WTC11 (cell line): ENCODE data around the gene RAMP1.

Source experiments
- CREM ChIP-seq: sonication (generic); formaldehyde crosslinking; IDR thresholded peaks from 2 replicates; pipeline ENCODE4 v1.8.1; 2022; ENCODE audit warnings: mild to moderate bottlenecking, missing genetic modification reagents, moderate library complexity
- CTCF ChIP-seq: fragments of 200-600 bp; IDR thresholded peaks from 2 replicates; pipeline ENCODE4 v1.8.0; 2022; ENCODE audit warnings: antibody characterized with exemption
- ELF4 ChIP-seq: sonication (generic); formaldehyde crosslinking; IDR thresholded peaks from 2 replicates; pipeline ENCODE4 v1.8.1; 2022; ENCODE audit warnings: low read depth, mild to moderate bottlenecking, moderate library complexity, missing genetic modification reagents
- ESRRA ChIP-seq: sonication (generic); formaldehyde crosslinking; IDR thresholded peaks from 2 replicates; pipeline ENCODE4 v1.8.1; 2022; ENCODE audit warnings: mild to moderate bottlenecking, missing genetic modification reagents, borderline replicate concordance
- JUN ChIP-seq: sonication (generic); formaldehyde crosslinking; IDR thresholded peaks from 2 replicates; pipeline ENCODE4 v1.8.0; 2023; ENCODE audit warnings: mild to moderate bottlenecking, missing genetic modification reagents
- PREB ChIP-seq: sonication (generic); formaldehyde crosslinking; IDR thresholded peaks from 2 replicates; pipeline ENCODE4 v1.8.1; 2022; ENCODE audit warnings: mild to moderate bottlenecking, missing genetic modification reagents, moderate library complexity, borderline replicate concordance
- SP1 ChIP-seq: sonication (generic); formaldehyde crosslinking; conservative IDR thresholded peaks from 2 replicates; pipeline ENCODE4 v1.8.1; 2022; ENCODE audit warnings: missing genetic modification reagents
- USF2 ChIP-seq: sonication (generic); formaldehyde crosslinking; IDR thresholded peaks from 2 replicates; pipeline ENCODE4 v1.8.1; 2023; ENCODE audit warnings: mild to moderate bottlenecking, missing genetic modification reagents, moderate library complexity
- ZNF138 ChIP-seq: sonication (generic); formaldehyde crosslinking; conservative IDR thresholded peaks from 2 replicates; pipeline ENCODE4 v1.8.1; 2022; ENCODE audit warnings: mild to moderate bottlenecking, moderate library complexity, missing genetic modification reagents
- TF ChIP-seq, protein P1 (sequence below): sonication (generic); formaldehyde crosslinking; IDR thresholded peaks from 2 replicates; pipeline ENCODE4 v1.8.1; 2023; ENCODE audit warnings: mild to moderate bottlenecking, missing genetic modification reagents, moderate library complexity
- TF ChIP-seq, protein P2 (sequence below): sonication (generic); formaldehyde crosslinking; IDR thresholded peaks from 2 replicates; pipeline ENCODE4 v1.8.1; 2022; ENCODE audit warnings: missing genetic modification reagents, borderline replicate concordance

GRCh38 chr2:237921967-237922492, 62.6 kb downstream of the RAMP1 start:
- TF ChIP-seq, protein P1, sequence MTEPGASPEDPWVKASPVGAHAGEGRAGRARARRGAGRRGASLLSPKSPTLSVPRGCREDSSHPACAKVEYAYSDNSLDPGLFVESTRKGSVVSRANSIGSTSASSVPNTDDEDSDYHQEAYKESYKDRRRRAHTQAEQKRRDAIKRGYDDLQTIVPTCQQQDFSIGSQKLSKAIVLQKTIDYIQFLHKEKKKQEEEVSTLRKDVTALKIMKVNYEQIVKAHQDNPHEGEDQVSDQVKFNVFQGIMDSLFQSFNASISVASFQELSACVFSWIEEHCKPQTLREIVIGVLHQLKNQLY (CRISPR knock-in tag): no peak
- TF ChIP-seq ESRRA (no peak), CTCF (no peak), PREB (no peak), USF2 (CRISPR knock-in tag) (no peak), CREM (CRISPR knock-in tag) (no peak), SP1 (CRISPR knock-in tag) (no peak), ZNF138 (CRISPR knock-in tag) (no peak), JUN (CRISPR knock-in tag) (no peak), ELF4 (no peak)
- TF ChIP-seq, protein P2, sequence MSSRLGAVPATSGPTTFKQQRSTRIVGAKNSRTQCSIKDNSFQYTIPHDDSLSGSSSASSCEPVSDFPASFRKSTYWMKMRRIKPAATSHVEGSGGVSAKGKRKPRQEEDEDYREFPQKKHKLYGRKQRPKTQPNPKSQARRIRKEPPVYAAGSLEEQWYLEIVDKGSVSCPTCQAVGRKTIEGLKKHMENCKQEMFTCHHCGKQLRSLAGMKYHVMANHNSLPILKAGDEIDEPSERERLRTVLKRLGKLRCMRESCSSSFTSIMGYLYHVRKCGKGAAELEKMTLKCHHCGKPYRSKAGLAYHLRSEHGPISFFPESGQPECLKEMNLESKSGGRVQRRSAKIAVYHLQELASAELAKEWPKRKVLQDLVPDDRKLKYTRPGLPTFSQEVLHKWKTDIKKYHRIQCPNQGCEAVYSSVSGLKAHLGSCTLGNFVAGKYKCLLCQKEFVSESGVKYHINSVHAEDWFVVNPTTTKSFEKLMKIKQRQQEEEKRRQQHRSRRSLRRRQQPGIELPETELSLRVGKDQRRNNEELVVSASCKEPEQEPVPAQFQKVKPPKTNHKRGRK: no peak
